HG02571 (cell line): Measurements from ENCODE around the gene FAM20A.
"Not testable (repeated sequence)": the region's sequence is repeated elsewhere in the genome, so short reads cannot be mapped to it uniquely, and the experiment has no call there.

ENCODE experiments used
- ATAC-seq: cut with Tn5 transposase; IDR thresholded peaks from one replicate; pipeline ENCODE4 v1.9.1; 2021; ENCODE audit warnings: mild to moderate bottlenecking, moderate library complexity; ENCODE audit not compliant: unreplicated experiment

FAM20A gene

GRCh38 chr17:68498479-68499326 lies 102.5 kb downstream of the FAM20A start:
- ATAC-seq = peak; percentile 18

- ATAC-seq = peak; percentile 90
These were observed 103.3 kb downstream of the FAM20A start for GRCh38 chr17:68497885-68498319.

- no peak for ATAC-seq
These were observed 106.1 kb downstream of the FAM20A start for GRCh38 chr17:68495081-68495480.

GRCh38 chr17:68492394-68493054 lies 108.6 kb downstream of the FAM20A start:
- ATAC-seq = not testable (repeated sequence)

- ATAC-seq = no peak
These were observed 109.6 kb downstream of the FAM20A start for GRCh38 chr17:68491381-68492231.

GRCh38 chr17:68489919-68490318 lies 111.2 kb downstream of the FAM20A start:
- ATAC-seq = no peak
